ENCODE measurements around the gene GPR132.

The GPR132 gene

GRCh38 chr14:105020815-105021655 is 44.2 kb downstream of the GPR132 start, which contains the start of gene CDCA4:
CDCA4 (minus strand) TSS chr14:105021083; CDS start chr14:105011929, 9,154 bp downstream.
- peak; percentile 98 for DNase-seq

- no peak for DNase-seq
Measured at GRCh38 chr14:105019861-105020814, 45.1 kb downstream of the GPR132 start.

GRCh38 chr14:105018414-105018813 is 46.8 kb downstream of the GPR132 start:
- no peak for DNase-seq

GRCh38 chr14:105015905-105016304 is 49.3 kb downstream of the GPR132 start:
- DNase-seq, result no peak

GRCh38 chr14:105015242-105015641 is 50.0 kb downstream of the GPR132 start:
- no peak for DNase-seq

- no peak for DNase-seq
Measured at GRCh38 chr14:105014631-105015030, 50.6 kb downstream of the GPR132 start.

GRCh38 chr14:105014032-105014431 is 51.2 kb downstream of the GPR132 start:
- DNase-seq, result no peak

GRCh38 chr14:105013150-105013785 is 52.0 kb downstream of the GPR132 start:
- no peak for DNase-seq

- DNase-seq, result no peak
Measured at GRCh38 chr14:105012171-105012985, 52.9 kb downstream of the GPR132 start.

GRCh38 chr14:105011312-105011990 is 53.8 kb downstream of the GPR132 start:
- DNase-seq, result no peak

GRCh38 chr14:105010891-105011291 is 54.3 kb downstream of the GPR132 start:
- no peak for DNase-seq

GRCh38 chr14:105010106-105010505 is 55.1 kb downstream of the GPR132 start:
- no peak for DNase-seq

- DNase-seq, result no peak
Measured at GRCh38 chr14:105007593-105008264, 57.5 kb downstream of the GPR132 start.

- DNase-seq, result no peak
Measured at GRCh38 chr14:105006831-105007592, 58.2 kb downstream of the GPR132 start.

GRCh38 chr14:105005929-105006830 is 59.0 kb downstream of the GPR132 start:
- DNase-seq, result no peak

- DNase-seq, result no peak
Measured at GRCh38 chr14:105005329-105005928, 59.8 kb downstream of the GPR132 start.

All from right kidney (tissue), 1 donor.